HG03108 (cell line): ENCODE measurements around the gene VASP.

Experiments
- ATAC-seq: cut with Tn5 transposase; IDR thresholded peaks from one replicate; pipeline ENCODE4 v1.9.1; 2021; ENCODE audit warnings: moderate library complexity; ENCODE audit not compliant: unreplicated experiment

Gene VASP

GRCh38 chr19:45473682-45474605, 33.3 kb upstream of the VASP start:
- ATAC-seq: no peak

GRCh38 chr19:45474606-45475521, 32.4 kb upstream of the VASP start:
- no peak for ATAC-seq

DNA sequence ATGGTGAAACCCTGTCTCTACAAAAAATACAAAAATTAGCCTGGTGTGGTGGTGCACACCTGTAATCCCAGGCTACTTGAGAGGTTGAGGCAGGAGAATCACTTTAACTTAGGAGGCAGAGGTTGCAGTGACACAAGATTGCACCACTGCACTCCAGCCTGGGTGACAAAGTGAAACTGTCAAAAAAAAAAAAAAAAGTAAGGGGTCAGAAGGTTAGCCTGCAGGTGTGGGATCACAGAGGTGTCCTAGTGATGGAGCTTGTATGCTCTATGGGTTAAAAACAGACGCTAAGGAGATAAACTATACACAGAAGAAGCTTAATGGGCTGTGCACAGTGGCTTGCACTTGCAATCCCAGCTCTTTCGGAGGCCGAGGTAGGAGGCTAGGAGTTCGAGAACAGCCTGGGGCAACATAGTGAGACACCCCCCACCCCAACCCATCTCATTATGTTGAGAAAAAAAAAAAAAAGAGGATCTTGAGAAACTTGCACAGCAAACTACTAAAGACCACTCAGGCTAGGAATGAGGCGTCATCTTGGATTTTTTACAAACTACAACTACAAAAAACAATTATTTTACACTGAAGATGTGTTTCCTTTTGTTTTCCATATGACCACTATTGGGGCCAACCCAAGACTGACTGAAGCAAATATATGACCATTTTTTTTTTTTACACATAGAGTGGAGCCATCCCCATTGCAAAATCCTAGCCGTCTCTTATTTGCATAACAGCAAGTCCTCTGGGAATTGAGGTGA, 31.6 kb upstream of the VASP start:
- no peak for ATAC-seq

DNA sequence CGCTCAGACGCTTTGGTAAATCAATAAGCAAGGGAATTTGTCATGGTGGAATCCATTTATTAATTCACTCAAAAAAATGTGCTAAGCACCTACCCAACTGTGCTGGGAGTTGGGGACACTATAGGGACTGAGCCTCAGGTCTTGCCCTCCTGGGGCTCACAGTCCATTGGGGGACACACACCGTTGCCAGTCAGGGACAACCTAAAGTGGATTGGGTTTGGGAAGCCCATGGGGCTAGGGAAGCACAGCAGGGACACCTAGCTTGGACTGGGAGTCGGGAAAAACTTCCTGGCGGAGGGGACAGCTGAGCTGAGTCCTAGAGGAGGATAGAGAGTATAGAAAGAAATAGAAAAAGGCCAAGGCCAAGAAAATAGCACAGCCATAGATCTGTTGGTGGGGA, 31.0 kb upstream of the VASP start:
- ATAC-seq: no peak

- no peak for ATAC-seq
These were observed 30.1 kb upstream of the VASP start for GRCh38 chr19:45477186-45477585.

DNA sequence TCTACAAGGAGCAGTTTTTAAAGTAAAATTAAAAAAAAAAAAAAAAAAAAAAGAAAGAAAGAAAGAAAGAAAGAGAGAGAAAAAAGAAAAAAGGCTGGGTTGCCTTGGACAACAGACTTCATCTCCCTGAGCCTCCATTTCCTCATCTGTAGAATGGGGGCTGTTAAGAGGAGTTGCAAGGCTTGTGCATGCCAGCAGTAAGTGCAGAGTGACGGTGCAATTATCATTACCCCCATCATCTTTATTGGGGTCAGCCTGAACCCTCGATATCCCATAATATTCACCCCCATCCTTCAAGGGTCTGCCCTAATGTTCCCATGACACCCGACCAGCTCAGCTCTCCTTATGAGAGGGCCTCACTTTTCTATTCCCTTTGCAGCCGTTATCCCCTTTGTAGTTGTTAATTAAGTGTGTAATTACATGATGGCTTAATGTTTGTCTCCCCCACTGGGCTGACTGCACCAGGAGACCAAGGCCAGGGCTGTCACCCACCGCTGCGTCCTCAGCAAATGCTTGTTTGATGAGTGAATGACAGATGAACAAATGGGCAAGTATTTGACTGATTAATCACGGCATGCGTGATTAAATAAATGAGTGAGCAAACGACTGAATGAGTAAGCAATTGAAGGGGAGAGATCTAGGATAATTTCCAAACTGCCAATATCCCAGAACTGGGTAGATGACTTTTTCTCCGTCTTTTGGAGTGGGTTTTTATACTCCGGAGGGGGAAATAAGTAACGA, 29.4 kb upstream of the VASP start:
- no peak for ATAC-seq

DNA sequence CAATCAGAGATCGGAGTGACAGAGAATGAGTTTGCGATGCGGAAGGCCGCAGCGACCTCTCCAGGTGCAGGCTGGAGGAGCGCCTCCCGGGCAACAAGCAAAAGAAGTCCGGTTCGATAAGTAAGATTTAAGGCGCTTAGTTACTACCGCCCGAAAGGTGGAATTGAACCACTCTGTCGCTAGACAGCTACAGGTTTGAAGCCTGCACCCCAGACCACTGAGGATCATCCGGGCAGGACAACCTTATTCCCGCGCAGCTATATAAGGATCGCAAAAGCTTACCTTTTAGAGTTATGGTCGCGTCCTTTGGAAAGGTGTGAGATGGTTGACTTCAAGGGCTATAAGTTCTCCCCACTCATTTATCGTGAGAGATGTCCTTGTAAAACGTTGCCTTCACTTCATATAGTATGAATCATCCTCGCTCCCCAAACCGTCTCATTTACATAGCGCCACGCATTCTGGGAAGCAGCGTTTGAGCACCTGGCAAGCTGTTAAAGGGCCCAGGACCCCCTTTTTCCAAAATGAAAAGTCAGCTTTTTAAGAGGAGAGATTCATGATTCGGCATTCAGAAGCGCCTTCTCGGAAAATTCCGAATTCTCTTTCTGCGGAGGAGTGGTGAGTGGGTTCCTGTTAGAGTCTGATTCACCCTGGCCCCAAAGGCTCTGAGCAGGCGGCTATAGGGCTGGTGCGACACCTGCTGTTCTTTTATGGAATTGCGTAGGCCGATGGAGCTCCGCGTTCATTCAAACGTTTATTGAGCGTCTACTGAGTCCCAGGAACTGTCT, 28.6 kb upstream of the VASP start:
- ATAC-seq: peak; percentile 55

- no peak for ATAC-seq
These were observed 24.2 kb upstream of the VASP start for GRCh38 chr19:45483033-45483432.

DNA sequence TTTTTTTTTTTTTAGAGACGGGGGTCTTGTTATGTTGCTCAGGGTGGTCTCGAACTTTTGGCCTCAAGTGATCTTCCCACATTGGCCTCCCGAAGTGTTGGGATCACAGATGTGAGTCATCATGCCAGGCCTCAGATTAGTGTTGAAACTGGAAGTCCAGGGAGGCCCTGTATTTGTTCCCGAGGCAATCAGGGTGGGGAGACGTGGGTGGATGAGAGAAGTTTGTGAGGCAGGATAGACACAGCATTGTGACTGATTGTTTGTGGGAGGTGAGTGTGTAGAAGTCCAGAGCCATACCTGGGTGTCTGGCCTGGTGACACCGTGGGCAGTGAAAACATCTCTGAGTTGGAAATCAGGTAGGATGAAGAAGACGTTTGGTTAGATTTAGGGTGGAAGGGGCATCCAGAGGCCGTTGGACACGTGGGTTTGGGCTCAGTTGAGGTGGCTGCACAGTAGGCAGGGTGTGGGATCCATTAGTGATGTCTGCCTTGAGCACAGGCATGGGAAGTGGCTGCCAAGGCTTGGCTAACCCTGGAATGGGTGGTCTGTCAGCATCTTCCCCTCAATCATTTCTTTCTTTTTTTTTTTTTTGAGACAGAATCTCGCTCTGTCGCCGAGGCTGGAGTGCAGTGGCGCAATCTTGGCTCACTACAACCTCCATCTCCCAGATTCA, 22.9 kb upstream of the VASP start:
- no peak for ATAC-seq

DNA sequence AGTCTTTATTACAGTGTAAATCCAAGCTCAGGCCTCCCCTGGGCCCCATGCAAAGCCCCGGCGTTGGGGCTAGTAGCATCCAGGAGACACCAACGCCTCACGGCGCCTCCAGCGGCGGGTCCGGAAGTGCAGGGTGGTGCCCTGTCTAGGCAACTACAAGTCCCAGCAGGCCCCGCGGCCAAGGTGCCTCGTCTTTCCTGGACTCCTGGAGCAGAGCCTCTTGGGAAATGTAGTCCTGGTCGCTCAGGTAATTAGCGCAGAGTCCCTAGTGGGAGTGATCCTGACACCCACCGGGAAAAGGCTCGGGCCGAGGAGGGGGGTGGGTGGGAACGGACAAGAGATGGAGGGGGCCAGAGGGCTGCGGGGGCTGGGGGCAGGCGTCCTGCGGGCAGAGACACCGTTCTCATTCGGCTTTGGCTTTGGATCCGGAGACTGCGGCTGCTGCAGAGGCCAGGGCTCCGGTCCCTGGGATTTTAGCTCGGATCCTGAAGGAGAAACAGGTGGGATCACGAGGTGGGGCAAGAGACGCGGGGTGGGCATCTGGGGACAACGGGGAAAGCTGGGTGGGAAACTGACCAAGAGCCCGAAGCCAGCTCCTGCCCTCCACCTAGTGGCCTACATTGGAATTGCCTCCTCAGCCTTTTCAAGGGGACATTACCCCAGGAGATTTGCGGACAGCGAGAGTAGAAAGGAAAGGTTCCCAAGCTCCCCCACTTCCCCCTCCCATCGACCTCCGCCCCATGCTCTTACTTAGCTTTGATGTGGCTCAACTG, 21.8 kb upstream of the VASP start:
- peak; percentile 94 for ATAC-seq

DNA sequence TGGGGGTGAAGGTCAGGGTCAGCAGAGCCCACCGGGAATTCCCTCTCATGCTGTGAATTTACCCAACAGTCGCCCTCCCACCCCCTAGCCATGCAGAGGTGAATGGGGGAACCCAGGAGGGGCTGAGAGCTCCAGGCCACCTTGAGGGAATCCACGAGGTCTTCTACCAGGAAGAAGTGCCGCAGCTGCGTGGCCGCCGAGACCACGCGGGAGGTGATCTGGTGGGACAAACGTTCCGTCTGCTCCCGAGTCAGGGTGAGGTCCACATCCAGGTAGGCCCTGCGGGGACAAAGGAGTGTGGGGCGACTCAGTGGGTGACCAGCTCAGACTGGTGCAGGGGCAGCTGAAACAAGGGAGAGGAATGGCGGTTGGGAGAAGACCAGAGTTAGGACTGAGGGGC, 18.6 kb upstream of the VASP start:
- no peak for ATAC-seq

- ATAC-seq: no peak
These were observed 17.9 kb upstream of the VASP start for GRCh38 chr19:45489216-45489855.

GRCh38 chr19:45492137-45492626, 15.1 kb upstream of the VASP start:
- ATAC-seq: no peak

DNA sequence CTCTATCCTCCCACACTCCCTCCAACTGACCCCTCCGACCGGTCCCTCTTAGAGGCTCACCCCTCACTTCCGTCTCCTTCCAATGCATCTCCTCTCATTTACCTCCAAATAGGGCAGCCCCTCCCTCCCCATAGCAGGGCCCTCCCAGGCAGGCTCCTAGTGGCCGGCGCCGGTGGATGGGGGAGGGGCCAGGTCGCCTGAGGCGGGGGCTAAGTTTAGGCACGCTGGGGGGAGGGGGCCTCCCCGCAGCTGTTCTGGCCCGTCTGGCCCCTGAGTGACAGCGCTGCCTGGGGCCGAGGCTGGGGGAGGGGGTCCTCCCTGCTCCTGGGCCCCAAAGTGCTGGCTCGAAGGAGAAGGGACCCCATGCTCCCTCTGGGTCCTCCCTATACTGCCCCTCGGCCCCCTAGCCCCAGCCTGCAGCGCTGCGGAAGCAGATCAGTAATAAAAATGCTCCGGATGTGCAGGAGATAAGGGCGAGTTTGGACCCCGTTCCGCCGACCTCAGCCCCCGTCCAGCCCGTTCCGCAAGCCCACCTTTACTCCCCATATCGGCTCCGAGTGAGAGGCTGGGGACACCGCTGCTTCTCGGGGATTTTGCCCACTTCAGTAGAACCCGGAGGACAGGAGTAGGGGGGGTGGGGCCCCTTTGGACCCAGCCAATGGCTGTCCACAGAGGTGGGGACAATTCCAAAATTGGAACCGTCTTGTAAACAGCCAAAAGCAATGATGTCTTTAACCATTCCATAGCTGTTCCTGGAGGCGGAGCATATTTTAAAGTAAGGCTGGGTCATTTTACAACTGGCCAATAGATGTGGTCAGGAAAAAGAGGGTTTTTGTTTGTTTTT, 14.4 kb upstream of the VASP start:
- ATAC-seq: peak; percentile 37

DNA sequence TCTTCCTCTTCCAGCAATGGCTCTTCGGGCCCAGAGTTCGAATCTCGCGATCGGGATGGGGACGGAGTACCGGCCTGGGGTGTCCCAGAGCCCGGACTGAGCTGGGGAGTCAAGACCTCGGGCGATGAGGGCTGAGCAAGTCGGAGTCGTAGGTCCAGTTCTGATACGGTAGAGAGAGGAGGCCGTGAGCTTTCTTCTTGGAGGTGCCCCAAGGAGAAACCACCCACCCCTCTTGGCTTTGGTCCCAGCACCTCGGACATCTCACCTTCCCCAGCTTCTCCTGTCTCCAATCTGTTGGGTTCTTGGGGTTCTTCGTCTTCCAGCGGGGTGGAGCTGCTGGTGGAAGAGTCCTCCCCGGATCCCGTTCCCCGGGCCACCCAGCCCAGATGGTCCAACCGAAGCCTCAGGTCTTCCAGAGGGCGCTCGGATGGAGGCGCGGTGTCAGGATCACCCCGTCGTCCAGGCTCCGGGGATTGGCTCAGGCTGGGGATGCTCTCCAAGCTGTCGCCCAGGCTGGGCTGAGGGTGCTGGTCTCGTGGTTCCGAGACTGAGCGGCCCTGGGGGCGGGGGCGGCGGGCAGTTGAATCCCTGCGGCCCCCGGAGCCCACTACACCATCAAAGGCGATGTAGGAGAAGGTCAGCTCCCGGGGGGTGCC, 12.9 kb upstream of the VASP start:
- ATAC-seq: no peak

GRCh38 chr19:45495178-45495577, 12.1 kb upstream of the VASP start:
- no peak for ATAC-seq
